Activated CD8-positive, alpha-beta T cell treated with anti-CD3 and anti-CD28 coated beads for 36 hours (primary cell): Measurements from ENCODE around the gene CREB3L1. TPM values are rescaled to one million over a fixed set of nuclear protein-coding genes. Genes with fewer than 3 reads are reported as not detected.

ENCODE experiments used
- ATAC-seq: fragments of 200-7000 bp; cut with Tn5 transposase; one replicate; pipeline ENCODE4 v1.10.0; 2021; ENCODE audit warnings: mild to moderate bottlenecking, moderate library complexity
- CTCF ChIA-PET: fragments of 350-600 bp; sonication (Branson Sonifier 250); formaldehyde crosslinking; loops from one replicate; lab custom pipeline; 2021; ENCODE audit warnings: antibody characterized with exemption; lab: Charles Lee
- POLR2A ChIA-PET: fragments of 350-600 bp; sonication (Branson Sonifier 250); formaldehyde crosslinking; loops from one replicate; lab custom pipeline; 2021; ENCODE audit warnings: antibody characterized with exemption; lab: Charles Lee
- DNase-seq: peaks from one replicate; pipeline ENCODE4 v3.0.0-alpha.2; 2020
- H3K27ac Mint-ChIP-seq: one replicate; pipeline ENCODE4 v1.8.0; 2021; ENCODE audit warnings: mild to moderate bottlenecking, mixed read lengths
- H3K27me3 Mint-ChIP-seq: one replicate; pipeline ENCODE4 v1.8.0; 2021; ENCODE audit warnings: mixed read lengths
- H3K36me3 Mint-ChIP-seq: one replicate; pipeline ENCODE4 v1.8.0; 2021; ENCODE audit warnings: low read depth, mixed read lengths
- H3K4me1 Mint-ChIP-seq: one replicate; pipeline ENCODE4 v1.8.0; 2021; ENCODE audit warnings: low read depth, mixed read lengths
- H3K4me3 Mint-ChIP-seq: one replicate; pipeline ENCODE4 v1.8.0; 2021; ENCODE audit warnings: mild to moderate bottlenecking, moderate library complexity, mixed read lengths
- H3K9me3 Mint-ChIP-seq: one replicate; pipeline ENCODE4 v1.8.0; 2021; ENCODE audit warnings: mixed read lengths
- CTCF ChIP-seq: fragments of 200-600 bp; IDR thresholded peaks from one replicate; pipeline ENCODE4 v1.8.0; 2022; ENCODE audit warnings: antibody characterized with exemption, mild to moderate bottlenecking
- intact Hi-C: fragments of 100-400 bp; cut with micrococcal nuclease; formaldehyde crosslinking; loops from one replicate; pipeline ENCODE4 v1.10.0; 2022
- total RNA-seq, 2 experiments: library from RNA; stranded (reverse); gene quantifications; one replicate each; pipeline ENCODE4 v1.2.3, GENCODE V29; 2021

The CREB3L1 gene
- total RNA-seq, 2 experiments from 2014 or later = not detected

- Mint-ChIP-seq H3K9me3 (no peaks in the 10 kb centered on the region), H3K4me3 (no peak overlapping the region), H3K27me3 (peaks cover 14% of the 10 kb centered on the region), H3K36me3 (no peaks in the 10 kb centered on the region), H3K27ac (no peak overlapping the region), H3K4me1 (peaks cover 5% of the 10 kb centered on the region)
- intact Hi-C loops = no loop called here
- DNase-seq (no peak), ATAC-seq (no peak)
- CTCF ChIA-PET = interaction anchor here (0.6 to 1.7 kb wide), 5 partner anchors 21 to 104 kb away, joined by 3 to 4 read pairs (median 3); no protein-coding TSS in a partner anchor
- no peak for TF ChIP-seq CTCF
- POLR2A ChIA-PET = interaction anchor here (0.7 to 1.2 kb wide), 2 partner anchors 24 to 42 kb away, joined by 3 read pairs; no protein-coding TSS in a partner anchor
Measured at GRCh38 chr11:46271875-46272815, 5.3 kb upstream of the CREB3L1 start.

- no peak overlapping the region for H3K4me3 Mint-ChIP-seq
- POLR2A ChIA-PET = interaction anchor here (1.2 kb wide), 1 partner anchor 23 kb away, joined by 3 read pairs; no protein-coding TSS in a partner anchor
- intact Hi-C loops = no loop called here
Measured at GRCh38 chr11:46272816-46273427, 4.5 kb upstream of the CREB3L1 start.

GRCh38 chr11:46273511-46274205 lies 3.8 kb upstream of the CREB3L1 start:
- ATAC-seq (no peak), DNase-seq (no peak)
- ChIA-PET POLR2A (no interaction called here), CTCF (interaction anchor here (1.0 to 1.7 kb wide), 4 partner anchors 23 to 42 kb away, joined by 3 to 4 read pairs (median 4); no protein-coding TSS in a partner anchor)
- Mint-ChIP-seq H3K27me3 (peaks cover 15% of the 10 kb centered on the region), H3K36me3 (no peaks in the 10 kb centered on the region), H3K4me1 (peaks cover 7% of the 10 kb centered on the region), H3K9me3 (no peaks in the 10 kb centered on the region), H3K4me3 (no peak overlapping the region), H3K27ac (no peak overlapping the region)
- intact Hi-C loops = no loop called here
- TF ChIP-seq CTCF = no peak

More at GRCh38 chr11:46272816-46273427, 4.5 kb upstream of the CREB3L1 start:
- no peaks in the 10 kb centered on the region for H3K9me3 Mint-ChIP-seq
- no peak overlapping the region for H3K27ac Mint-ChIP-seq
- CTCF ChIA-PET = interaction anchor here (1.0 to 1.7 kb wide), 5 partner anchors 22 to 42 kb away, joined by 3 to 4 read pairs (median 4); no protein-coding TSS in a partner anchor
- no peak for ATAC-seq
- peaks cover 15% of the 10 kb centered on the region for H3K27me3 Mint-ChIP-seq
- no peaks in the 10 kb centered on the region for H3K36me3 Mint-ChIP-seq
- peaks cover 7% of the 10 kb centered on the region for H3K4me1 Mint-ChIP-seq
- DNase-seq = no peak
- no peak for TF ChIP-seq CTCF

- Mint-ChIP-seq H3K4me1 (peaks cover 7% of the 10 kb centered on the region), H3K4me3 (no peak overlapping the region), H3K27me3 (peaks cover 33% of the 10 kb centered on the region), H3K9me3 (no peaks in the 10 kb centered on the region), H3K36me3 (no peaks in the 10 kb centered on the region), H3K27ac (no peak overlapping the region)
- intact Hi-C loops = no loop called here
- DNase-seq = no peak
- TF ChIP-seq CTCF = no peak
- CTCF ChIA-PET = interaction anchor here (1.1 to 2.5 kb wide), 4 partner anchors 11 to 36 kb away, joined by 4 to 13 read pairs (median 4); no protein-coding TSS in a partner anchor
- no peak for ATAC-seq
- POLR2A ChIA-PET = no interaction called here
Measured at GRCh38 chr11:46275964-46276641, 1.4 kb upstream of the CREB3L1 start.
